NCI-H460 (cell line): ENCODE results near the gene LRRTM4. TPM values are rescaled to one million over a fixed set of nuclear protein-coding genes. Genes with fewer than 3 reads are reported as not detected.

Experiments used
- DNase-seq: peaks from one replicate; pipeline ENCODE4 v3.0.0-alpha.2; 2016; ENCODE audit warnings: low read depth; ENCODE audit errors: extremely low read depth
- total RNA-seq: library from RNA; depleted of rRNA; stranded (reverse); fragments of >200 nt; shearing (Covaris generic); gene quantifications from 2 replicates; pipeline ENCODE4 v1.2.3, GENCODE V29; 2014

The LRRTM4 gene
- total RNA-seq, 1 experiment from 2014 or later: 0.05 TPM

DNA sequence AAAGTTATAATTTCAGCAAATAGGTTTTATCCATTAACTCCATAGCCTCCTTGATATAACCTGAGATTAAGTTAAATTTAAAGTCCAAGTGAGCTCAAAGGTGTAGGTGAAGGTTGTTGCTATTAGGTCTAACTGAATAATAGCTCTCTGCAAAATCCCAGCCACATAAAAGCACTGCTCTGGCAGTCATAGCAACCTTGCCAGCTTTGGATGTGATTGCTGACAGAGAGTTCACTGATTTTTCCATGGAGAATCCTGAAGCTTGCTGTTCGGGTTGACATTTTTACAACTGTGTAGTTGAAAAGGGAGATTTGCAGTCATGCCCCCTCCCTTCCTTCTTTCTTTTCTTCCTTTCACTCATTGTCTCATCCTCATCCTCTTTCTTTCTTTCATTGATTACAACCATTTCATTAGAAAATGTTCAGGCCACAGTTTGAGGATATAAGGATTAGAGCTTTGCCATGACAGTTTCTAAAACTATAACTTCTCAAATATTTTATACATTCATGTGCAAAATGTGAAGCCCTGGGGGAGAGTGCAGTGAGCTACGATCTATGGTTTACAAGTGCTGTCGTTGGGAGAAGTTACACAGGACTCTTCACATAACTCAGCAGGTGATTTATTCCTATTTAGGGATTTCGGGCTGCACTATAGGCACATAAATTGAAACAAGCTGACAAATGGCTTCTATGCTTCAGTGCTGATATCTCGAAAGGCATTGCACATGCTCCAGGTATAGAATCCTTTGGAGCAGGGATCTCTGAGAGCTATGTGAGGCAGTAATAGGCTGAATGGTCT lies 193.8 kb downstream of the LRRTM4 start:
- DNase-seq: no peak

DNA sequence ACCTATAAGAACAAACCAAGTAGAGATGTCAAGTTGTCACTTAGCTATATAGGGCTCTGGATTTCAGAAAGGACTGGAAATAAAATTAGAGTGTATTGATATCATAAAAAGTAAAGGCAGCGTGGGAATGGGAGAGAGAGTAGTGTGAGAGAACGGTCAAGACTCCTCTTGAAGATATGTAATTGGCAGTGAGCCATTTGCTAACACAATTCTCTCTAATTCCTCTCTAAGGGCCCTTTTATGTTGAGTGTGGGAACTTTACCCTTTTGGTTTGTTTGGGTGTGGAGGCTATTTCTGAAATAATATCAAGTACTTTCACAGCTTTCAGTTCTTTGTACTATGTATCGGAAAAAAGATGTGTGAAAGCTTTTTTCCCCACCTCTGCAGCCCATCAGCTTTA lies 196.8 kb downstream of the LRRTM4 start:
- DNase-seq: no peak

DNA sequence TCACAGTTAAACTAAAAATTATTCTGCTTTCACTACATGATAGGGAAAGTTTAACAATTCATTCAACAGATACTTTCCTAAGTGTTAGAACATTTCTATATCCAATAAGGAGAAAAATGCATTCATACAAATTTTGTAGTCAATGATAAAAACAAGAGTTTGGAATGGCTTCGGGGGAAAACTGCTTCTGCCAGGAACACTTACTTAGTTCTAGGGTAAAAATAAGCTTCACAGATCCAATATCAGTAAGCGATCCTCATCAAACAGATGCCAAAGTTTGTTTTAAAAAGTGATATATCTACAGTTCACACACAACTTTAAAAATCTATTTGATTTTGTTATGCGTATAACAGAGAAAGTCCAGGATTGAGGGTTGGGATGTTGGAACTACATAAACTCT lies 199.7 kb downstream of the LRRTM4 start:
- no peak for DNase-seq

DNA sequence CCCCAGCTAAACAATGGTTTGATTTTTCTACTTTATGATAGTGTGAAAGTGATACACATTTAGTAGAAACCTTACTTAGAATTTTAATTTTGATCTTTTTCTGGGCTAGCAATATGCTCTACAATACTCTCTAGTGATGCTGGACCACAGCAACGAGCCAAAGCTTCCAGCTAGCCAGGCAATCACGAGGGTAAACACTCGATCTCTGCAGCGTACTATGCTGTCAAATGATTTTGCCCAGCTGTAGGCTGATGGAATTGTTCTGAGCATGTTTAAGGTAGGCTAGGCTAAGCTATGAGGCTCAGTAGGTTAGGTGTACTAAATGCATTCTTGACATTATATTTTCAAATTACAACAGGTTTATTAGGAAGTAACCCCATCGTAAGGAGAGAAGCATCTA lies 207.5 kb downstream of the LRRTM4 start:
- DNase-seq: no peak

DNA sequence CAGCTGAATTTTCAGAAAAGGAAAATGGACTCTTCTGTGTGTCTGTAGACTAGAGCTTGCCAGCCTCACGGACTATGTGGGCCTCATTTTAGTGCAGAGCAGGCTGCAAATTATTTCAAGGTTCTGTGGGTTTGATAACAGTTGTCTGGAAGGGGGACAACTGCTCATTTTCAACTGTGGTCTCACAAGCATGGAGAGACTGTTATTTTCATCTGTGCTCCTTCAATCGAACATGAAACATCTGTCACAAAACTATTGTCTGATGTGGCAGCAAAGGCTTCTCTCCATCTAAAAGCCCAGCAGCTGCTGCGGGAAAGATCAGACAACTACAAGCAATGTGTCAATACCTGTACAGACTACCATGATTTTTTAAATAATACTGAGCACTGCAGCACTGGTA lies 211.8 kb downstream of the LRRTM4 start:
- DNase-seq: no peak

DNA sequence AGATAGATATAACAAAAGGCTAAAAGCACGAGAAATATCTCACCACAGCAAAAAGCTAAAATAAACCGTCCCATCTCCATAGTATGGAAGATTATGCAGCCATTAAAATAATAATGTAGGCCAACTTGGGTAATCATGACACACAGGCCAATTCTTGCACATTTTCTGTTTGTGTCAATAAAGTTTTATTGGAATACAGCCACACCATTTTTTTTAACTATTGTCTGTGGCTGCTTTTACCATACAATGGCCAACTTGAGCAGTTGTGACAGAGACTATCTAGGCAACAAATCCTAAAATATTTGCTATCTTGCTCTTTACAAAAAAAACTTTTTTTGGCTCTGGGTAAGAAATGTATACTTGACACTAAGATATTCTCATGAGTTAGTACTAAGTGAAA lies 212.5 kb downstream of the LRRTM4 start:
- DNase-seq: no peak

DNA sequence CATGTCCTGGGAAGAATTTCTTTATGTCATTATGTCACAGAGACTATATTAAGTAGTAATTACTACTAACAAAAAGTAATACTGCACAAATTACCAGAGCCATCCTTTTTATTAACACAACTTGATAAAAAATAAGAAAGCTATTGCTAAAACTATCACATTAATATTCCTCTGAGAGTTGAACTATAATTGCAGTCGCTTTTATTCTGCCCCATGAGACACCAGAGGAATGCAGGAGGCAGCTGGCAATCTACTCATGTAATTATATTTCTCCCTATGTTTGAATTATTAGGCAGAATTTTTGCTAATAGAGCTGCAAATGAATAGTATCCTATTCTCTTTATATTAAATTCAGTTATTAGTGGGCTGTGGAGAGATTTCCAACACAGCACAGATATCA lies 220.7 kb downstream of the LRRTM4 start:
- DNase-seq: no peak

DNA sequence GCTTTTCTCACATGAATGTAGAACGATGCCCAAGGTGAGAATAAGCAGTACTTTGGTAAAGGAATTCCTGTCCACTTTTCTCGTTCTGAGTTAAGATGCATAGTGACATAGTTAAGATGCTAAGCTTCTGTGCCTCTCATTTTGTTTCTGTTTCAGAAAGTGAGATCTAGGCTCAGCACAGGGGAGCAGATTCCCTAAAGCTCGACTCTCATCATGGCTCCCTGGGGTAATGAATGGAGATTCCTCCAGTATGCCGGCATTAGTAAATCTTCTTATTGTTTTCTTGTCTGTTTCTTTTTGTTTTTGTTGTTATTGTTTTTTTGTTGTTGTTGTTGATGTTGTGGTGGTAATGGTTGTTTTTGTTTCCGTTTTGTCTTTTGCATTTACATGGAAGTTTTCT lies 225.4 kb downstream of the LRRTM4 start:
- no peak for DNase-seq

DNA sequence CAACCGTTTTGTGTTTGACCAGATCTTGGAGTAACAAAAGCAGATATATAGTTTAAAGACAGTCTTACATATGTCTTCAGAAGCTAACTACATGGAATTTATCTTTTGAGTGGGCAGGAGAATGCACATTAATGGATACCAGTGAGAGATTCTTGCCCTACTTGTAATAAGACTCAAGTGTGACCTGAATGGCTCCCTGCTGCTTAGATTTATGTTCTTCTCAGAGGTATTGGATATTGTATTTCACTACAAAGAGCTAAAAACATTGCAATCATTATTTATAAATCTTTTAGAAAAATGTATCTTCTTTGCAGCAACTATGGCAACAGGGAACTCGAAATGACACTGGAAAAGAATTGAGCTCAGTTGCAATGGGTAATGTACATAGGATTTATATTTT lies 227.7 kb downstream of the LRRTM4 start:
- no peak for DNase-seq

DNA sequence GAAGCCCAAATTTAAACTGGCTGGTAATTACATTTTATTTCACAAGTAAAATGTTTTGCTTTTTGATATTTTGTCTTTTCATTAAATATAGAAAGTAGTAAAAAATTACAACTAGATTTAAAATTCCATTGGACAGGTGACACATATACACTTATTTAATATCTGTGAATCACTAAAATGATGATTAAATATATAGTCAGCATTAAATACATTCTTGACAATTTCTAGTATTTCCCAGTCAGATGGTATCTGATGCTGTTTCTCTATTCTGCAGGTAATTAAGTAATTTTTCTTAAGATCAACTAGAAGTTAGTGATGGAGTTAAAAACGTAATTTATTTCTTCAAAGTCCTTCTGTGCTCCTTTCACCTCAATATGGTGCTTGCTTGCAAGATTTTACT lies 237.8 kb downstream of the LRRTM4 start:
- no peak for DNase-seq

DNA sequence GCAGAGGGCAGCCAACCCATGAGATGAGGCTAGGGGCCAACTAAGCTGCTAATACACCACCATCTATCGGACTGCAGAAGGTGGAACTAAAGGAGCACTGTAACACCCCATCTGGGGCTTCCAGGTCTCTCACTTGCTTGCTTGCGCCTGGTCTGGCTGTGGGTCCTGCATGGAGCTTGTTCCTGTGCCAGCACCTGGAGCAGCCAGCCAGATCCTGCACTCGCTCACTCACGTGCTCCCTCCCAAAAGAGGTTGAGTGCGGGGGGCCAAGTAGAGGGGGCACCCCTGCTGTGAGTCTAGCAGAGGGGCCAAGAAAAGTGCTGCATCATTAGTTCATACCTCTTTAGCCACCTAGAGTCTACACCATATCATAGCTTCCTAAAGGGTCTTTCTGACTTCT lies 250.9 kb downstream of the LRRTM4 start:
- DNase-seq: no peak

DNA sequence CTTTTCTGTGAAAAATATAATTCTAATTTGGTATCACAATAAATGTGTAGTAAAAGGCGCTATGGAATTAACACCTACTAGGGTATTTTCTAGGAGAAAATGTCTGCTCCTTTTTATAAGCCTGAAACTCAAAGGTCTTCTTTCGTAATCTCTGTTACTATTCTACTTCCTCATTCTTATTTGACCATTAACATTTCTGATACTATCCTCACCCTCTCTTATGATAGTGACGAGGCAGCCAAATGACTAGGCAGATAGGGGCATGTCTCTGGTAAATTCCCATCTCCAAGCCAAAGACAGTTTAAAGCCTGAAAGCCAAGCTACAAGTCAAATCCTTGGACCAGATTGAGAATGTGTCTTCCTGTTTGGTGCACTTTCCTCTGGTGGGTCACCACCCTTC lies 251.7 kb downstream of the LRRTM4 start:
- DNase-seq: no peak

DNA sequence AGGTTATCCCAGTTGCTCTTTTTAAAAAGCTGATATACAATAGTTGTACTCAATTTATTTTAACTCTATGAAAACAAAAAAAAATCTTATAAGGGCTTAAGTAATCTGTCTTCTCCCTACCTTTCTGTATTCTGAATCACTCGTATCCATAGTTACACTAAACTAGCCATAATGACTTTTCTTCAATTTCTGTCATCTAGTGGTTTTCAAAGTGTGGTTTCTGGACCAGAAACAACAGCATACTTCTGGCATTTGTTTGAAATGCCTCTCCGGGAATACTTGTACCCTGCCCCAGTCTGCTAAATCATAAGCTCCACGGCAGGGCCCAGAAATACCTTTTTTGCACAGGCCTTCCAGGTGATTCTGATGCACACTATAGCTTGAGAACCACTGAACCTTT lies 253.6 kb downstream of the LRRTM4 start:
- no peak for DNase-seq

DNA sequence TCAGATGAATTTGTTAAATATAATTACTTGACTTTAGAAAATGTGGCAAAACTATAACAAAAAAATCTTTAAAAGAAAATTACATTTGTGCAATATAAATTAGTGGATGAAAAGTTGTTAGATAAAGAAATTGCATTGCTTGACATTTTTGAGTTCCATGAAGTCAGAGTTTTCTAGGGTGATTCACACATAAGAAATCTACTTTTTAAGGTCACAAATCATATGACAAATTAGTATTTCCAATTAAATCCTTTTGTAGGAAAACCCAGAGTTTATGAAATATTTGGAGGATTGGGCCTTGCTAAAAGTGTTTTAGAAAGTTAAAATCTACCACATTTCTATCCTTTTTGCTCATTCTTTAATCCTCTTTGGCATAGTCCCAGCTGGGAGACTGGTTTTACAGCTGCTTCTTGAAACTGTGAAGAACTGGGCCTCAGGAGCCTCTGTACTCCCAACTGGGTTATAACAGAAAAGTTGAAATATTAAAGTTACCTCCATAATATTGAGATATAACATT lies 289.2 kb downstream of the LRRTM4 start:
- DNase-seq: no peak

DNA sequence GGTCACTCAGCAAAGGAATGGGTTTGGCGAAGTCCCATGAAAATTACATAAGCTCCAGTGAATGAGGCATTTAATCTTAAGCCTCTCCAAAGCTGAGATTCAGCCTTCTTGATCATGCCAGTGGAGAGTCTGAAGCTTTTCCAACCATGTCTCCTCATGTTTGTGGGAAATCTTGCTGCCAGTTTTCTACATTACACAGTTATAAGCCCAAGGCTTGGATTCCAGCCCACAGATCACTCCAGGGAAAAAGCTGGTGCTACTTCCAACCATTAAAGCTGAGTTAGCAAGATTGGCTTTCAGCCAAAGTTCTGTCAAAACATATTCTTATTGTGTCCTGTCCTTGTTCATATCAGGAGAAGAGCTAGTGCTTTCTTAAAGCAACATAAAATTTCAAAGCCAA lies 293.8 kb downstream of the LRRTM4 start:
- DNase-seq: no peak

DNA sequence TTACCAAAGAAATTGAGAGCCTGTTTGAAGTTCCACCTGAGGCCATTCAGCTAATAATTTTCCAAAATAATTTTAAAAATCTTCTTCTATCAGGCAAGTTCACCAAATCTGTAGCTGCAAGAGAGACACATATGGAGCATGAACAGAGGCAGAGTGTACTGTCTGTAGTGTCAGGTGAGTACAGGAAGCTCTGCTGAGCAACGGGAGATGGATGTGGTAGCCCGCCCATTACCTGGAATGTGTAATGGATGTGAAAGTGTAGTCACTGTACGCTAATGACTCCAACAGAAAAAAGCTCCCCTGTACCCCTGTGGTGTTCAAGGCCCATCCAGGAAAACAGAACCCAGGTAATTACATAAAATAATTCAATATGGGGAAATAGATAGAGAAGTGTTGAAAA lies 311.5 kb downstream of the LRRTM4 start:
- DNase-seq: no peak

DNA sequence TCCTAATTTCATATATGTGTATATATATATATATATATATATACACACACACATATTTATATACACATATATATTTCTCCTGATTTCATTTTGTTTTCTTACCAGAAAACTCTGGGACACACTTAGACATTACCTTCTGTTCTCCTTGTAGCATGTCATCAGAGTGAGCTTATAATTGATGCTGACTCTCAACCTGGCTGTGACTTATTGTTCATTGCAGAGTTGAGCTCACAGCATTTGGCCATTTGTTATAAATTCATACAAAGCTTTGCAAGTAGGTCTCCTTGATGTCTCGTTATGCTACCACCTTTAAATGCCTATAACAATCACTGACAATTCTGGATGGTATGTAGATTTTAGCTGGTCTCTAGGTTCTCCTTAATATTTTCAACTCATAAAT lies 314.8 kb downstream of the LRRTM4 start:
- no peak for DNase-seq

DNA sequence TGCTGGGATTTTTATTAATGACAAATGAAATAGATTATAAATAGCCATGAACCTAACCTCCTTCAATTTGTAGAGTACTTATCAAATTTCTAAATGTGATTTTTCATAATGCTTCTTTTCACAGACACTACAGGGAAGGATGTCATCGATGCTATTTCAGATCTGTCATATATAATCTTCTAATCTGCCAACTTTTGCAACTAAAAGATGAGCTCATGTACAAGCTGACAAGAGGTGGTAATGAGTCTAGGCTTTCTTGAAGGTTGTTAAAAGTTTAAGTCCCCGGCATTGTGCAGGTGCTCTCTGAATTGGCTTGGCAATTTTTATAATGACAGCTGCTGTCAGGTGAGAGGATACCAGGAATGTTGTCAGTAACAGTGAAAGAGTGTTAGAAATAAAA lies 320.4 kb downstream of the LRRTM4 start:
- no peak for DNase-seq

DNA sequence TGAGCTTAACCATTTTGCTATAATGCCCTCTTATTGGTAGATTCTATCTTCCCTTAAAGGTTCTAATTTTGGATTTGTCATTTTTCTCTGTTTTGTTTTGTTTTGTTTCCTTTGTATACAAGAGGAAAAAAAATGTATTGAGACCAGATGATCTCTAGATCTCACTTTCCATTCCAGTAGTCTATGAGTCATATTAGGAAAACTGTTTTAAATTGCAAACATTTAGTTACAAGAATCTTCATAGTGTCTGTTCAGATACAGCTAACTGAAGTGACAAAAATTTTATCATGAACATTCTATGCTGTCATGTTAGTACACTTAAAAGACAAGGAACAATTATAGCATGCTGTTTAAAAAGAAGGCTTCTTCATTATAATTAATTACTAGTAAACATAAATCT lies 322.8 kb downstream of the LRRTM4 start:
- DNase-seq: no peak

DNA sequence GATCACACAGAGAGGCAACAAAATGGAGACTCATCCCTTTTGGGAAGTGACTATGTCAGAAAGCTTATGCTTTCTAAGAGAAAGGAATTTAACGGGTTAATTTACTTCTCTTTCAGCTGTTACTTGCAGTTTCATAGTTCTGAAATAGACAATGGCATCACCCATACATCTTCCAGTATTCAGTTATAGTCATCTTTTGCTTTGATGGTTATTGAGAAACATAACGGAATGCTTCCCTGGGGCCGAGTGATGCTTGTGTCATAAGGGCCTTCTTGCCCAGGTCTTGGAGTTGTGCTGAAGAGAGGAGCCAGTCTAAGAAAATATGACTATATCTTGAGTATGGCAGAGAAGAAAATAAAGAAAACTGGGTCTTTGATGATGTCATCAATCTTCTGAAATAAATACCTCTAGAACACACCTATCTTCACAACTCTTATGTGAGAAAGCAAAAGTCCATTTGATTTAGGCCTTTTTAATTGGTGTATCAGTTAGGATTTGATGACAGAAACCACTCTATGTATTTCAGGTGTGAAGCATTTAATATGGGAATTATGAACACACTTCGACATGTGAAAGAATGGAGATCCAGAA lies 328.2 kb downstream of the LRRTM4 start:
- no peak for DNase-seq

DNA sequence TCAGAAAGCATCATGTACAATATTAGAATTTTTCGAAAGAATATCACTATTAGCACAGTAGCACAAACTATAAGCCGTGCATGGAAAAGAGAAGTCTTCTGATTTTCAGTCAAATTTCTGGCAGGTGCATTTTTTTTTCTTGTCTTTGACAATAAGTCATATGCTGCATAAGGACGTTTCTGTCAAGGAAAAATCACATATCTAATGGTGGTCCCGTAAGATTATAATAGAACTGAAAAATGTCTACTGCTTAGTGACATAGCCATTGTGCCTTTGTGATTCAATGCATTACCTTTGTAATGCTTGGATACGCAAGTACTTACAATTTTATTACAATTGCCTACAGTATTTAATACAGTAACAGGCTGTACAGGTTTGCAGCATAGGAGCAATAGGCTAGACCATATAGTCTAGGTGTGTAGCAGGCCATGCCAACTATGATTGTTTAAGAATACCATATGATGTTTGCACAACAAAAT lies 329.3 kb downstream of the LRRTM4 start:
- DNase-seq: no peak

DNA sequence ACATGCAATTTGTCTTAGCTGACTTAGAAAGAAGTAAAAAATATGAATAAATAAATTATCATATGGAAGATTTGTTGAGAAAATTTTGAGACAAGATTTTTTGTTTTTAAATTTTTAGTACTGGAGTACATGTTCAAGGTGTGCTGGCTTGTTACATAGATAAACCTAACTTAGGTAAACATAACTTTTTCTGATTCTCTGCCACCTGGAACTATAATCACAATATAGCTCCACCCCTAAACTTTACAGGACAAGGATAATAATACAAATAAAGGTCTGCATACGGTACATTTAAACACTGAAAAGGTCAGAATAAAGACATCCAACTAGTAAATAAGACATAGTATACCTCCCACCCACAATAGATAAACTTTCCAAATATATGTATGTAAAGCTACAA lies 330.5 kb downstream of the LRRTM4 start:
- no peak for DNase-seq
